ENCODE results near the gene PPCDC.

Gene PPCDC

DNA sequence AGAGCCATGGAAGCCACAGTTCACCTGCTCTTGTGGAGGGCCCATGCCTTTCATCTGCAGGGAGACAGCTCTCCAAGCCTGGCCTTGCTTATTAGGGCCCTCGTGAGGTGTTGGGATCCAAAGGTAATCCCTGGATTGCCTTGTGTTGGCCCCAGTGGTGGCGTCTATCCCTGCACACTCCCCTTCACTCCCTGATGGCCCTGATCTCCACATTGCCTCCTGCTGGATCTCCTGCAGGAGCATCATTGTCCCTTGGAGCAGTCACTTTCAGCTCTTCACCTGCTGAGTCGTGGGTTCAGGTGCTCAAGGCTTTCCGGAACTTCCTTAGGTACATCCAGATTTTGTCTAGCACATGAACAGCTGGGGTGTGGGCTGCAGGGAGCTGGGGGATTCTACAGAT, 7.0 kb downstream of the PPCDC start:
- ChIA-PET CTCF (interaction anchor here (2.2 to 4.8 kb wide), 2 partner anchors 171 to 173 kb away, joined by 7 to 33 read pairs; partner anchors contain the start of gene C15orf39), POLR2A (interaction anchor here (1.2 to 1.8 kb wide), 2 partner anchors 171 to 173 kb away, joined by 6 to 8 read pairs; partner anchors contain the start of gene C15orf39)
- no peak for TF ChIP-seq SP1 (IDR thresholded peaks at IDR 0.05)
- no peak for TF ChIP-seq FOXA1 (IDR thresholded peaks at IDR 0.05)
- no peak for TF ChIP-seq ELF4 (IDR thresholded peaks at IDR 0.05)
- TF ChIP-seq FOXM1 (IDR thresholded peaks at IDR 0.05; ENCODE audit: borderline replicate concordance): no peak
- TF ChIP-seq, protein P1, sequence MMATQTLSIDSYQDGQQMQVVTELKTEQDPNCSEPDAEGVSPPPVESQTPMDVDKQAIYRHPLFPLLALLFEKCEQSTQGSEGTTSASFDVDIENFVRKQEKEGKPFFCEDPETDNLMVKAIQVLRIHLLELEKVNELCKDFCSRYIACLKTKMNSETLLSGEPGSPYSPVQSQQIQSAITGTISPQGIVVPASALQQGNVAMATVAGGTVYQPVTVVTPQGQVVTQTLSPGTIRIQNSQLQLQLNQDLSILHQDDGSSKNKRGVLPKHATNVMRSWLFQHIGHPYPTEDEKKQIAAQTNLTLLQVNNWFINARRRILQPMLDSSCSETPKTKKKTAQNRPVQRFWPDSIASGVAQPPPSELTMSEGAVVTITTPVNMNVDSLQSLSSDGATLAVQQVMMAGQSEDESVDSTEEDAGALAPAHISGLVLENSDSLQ (IDR thresholded peaks at IDR 0.05): no peak
- TF ChIP-seq ZNF384 (IDR thresholded peaks at IDR 0.05): no peak
- TF ChIP-seq FOXK2 (IDR thresholded peaks at IDR 0.05): no peak
- TF ChIP-seq NFRKB (IDR thresholded peaks at IDR 0.05): no peak
- TF ChIP-seq ARNT (IDR thresholded peaks at IDR 0.05): no peak
- no peak for TF ChIP-seq LEF1 (IDR thresholded peaks at IDR 0.05; ENCODE audit: borderline replicate concordance)
- DNase-seq (ENCODE audit: extremely low spot score): no peak

DNA sequence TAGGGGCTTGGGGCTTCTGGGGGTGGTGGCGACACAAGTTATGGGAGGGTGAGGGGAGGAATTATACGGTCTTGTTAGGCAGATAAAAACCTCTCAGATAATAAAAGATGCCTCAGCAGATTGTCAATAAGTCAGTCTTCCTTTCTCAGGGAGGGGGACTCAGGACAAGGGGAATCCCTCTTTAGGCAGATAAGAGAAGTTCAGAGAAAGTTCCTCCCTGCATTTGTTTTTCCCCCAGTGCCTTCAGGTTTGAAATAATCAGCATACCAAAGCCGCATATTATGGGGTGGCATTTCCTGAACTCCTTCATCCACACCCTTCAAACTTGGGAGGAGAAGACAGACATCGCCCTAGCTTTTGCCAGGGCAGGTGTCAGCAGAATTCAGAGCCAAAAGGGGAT, 8.5 kb downstream of the PPCDC start:
- no peak for DNase-seq (ENCODE audit: extremely low spot score)
- TF ChIP-seq BHLHE40 (IDR thresholded peaks at IDR 0.05; ENCODE audit: borderline replicate concordance) (no peak), TARDBP (IDR thresholded peaks at IDR 0.05) (no peak), FOXA1 (IDR thresholded peaks at IDR 0.05) (no peak), SUZ12 (IDR thresholded peaks at IDR 0.05) (no peak), FOXK2 (IDR thresholded peaks at IDR 0.05) (no peak), FOXM1 (IDR thresholded peaks at IDR 0.05; ENCODE audit: borderline replicate concordance) (no peak), SP1 (IDR thresholded peaks at IDR 0.05) (no peak), ARNT (IDR thresholded peaks at IDR 0.05) (no peak), LEF1 (IDR thresholded peaks at IDR 0.05; ENCODE audit: borderline replicate concordance) (no peak), HDGF (IDR thresholded peaks at IDR 0.05; ENCODE audit: borderline replicate concordance) (no peak), NFRKB (IDR thresholded peaks at IDR 0.05) (no peak), L3MBTL2 (conservative IDR thresholded peaks at IDR 0.05) (no peak), ZNF384 (IDR thresholded peaks at IDR 0.05) (no peak), ELF4 (IDR thresholded peaks at IDR 0.05) (no peak), CTBP1 (IDR thresholded peaks at IDR 0.05; ENCODE audit: borderline replicate concordance) (no peak)
- TF ChIP-seq, protein P1 (IDR thresholded peaks at IDR 0.05): no peak
- CTCF ChIA-PET: interaction anchor here (0.6 to 0.8 kb wide), 2 partner anchors 98 to 172 kb away, joined by 3 to 4 read pairs; no protein-coding TSS in a partner anchor
- POLR2A ChIA-PET: interaction anchor here (1.0 kb wide), 1 partner anchor 9 kb away, joined by 3 read pairs; the partner anchor contains the start of gene PPCDC

DNA sequence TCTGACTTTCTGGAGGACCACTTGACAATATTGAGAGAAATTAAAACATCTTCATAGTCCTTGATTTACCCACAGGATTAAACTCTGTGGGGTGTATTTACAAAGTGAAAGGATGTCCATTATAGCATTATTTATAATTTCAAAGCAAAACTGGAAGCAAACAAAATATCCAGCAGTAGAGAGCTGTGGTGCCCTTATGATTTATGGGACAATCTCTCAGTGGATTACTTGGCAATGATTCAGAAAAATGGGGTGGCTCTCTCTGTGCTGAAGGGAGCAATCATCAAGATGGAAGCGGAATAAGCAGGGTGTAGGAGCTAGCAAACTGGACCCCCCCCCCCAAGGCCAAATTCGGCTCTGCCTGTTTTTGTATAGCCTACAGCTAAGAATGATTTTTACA, 9.0 kb downstream of the PPCDC start:
- TF ChIP-seq LEF1 (IDR thresholded peaks at IDR 0.05; ENCODE audit: borderline replicate concordance) (no peak), ZNF384 (IDR thresholded peaks at IDR 0.05) (no peak), ELF4 (IDR thresholded peaks at IDR 0.05) (no peak), BHLHE40 (IDR thresholded peaks at IDR 0.05; ENCODE audit: borderline replicate concordance) (no peak), SUZ12 (IDR thresholded peaks at IDR 0.05) (no peak), FOXK2 (IDR thresholded peaks at IDR 0.05) (no peak), SP1 (IDR thresholded peaks at IDR 0.05) (no peak), NFRKB (IDR thresholded peaks at IDR 0.05) (no peak), TARDBP (IDR thresholded peaks at IDR 0.05) (no peak)
- no peak for DNase-seq (ENCODE audit: extremely low spot score)
- ChIA-PET POLR2A (interaction anchor here (0.8 kb wide), 1 partner anchor 9 kb away, joined by 4 read pairs; the partner anchor contains the start of gene PPCDC), CTCF (no interaction called here)

DNA sequence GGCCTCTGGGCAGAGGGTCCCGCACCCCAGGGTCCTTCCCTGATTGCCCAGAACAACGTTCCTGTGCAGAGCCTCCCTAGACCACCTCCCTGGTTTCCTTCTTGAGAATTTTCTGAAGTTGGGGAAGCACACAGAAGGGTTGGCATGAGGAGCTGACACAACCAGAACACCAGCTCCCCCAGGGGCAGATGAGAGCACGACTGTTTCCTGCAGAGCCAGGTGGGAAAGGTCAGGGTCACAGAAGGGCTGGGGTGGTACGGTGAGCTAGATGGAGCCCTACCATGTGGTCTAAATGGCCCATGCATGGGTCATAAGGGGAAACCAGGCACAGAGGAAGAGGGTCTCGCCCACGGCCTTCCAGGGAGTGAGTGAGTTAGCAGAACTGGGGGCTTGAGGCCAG, 10.4 kb downstream of the PPCDC start:
- ChIA-PET CTCF (interaction anchor here (0.6 to 1.3 kb wide), 5 partner anchors 9 to 275 kb away, joined by 3 to 4 read pairs (median 4); partner anchors contain the start of gene C15orf39), POLR2A (interaction anchor here (1.0 to 1.6 kb wide), 3 partner anchors 9 to 168 kb away, joined by 3 to 11 read pairs (median 5); partner anchors contain the start of genes C15orf39 and PPCDC)
- no peak for DNase-seq (ENCODE audit: extremely low spot score)
- TF ChIP-seq BHLHE40 (IDR thresholded peaks at IDR 0.05; ENCODE audit: borderline replicate concordance) (no peak), ELF4 (IDR thresholded peaks at IDR 0.05) (no peak), CTBP1 (IDR thresholded peaks at IDR 0.05; ENCODE audit: borderline replicate concordance) (no peak), LEF1 (IDR thresholded peaks at IDR 0.05; ENCODE audit: borderline replicate concordance) (no peak), HDGF (IDR thresholded peaks at IDR 0.05; ENCODE audit: borderline replicate concordance) (no peak), FOXA1 (IDR thresholded peaks at IDR 0.05) (no peak), ARNT (IDR thresholded peaks at IDR 0.05) (no peak), ZNF384 (IDR thresholded peaks at IDR 0.05) (no peak), FOXM1 (IDR thresholded peaks at IDR 0.05; ENCODE audit: borderline replicate concordance) (no peak), FOXK2 (IDR thresholded peaks at IDR 0.05) (no peak), NFRKB (IDR thresholded peaks at IDR 0.05) (no peak), SP1 (IDR thresholded peaks at IDR 0.05) (no peak), SUZ12 (IDR thresholded peaks at IDR 0.05) (no peak), TARDBP (IDR thresholded peaks at IDR 0.05) (no peak), L3MBTL2 (conservative IDR thresholded peaks at IDR 0.05) (no peak)
- TF ChIP-seq, protein P1 (IDR thresholded peaks at IDR 0.05): no peak

DNA sequence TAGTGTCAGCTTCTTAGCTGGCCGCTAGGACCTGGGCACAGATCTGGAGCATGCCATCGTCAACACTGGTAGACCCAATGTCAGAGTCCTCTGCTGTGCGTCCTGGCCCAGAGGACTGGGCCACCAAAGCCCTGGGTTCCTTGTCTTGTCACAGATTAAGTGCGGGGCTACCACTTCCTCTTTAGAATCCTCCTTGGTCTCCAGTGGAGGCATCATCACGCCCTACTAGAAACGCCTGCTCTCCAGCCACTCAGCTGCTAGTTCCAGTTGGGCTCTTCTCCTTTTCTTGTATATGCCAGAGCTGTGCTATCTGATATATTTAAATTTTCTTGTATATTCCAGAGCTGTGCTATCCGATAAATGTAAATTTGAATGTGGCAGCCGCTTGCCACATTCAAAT, 11.2 kb downstream of the PPCDC start:
- POLR2A ChIA-PET: interaction anchor here (1.0 to 1.6 kb wide), 3 partner anchors 8 to 167 kb away, joined by 3 to 11 read pairs (median 5); partner anchors contain the start of genes C15orf39 and PPCDC
- no peak for TF ChIP-seq SUZ12 (IDR thresholded peaks at IDR 0.05)
- no peak for TF ChIP-seq CTBP1 (IDR thresholded peaks at IDR 0.05; ENCODE audit: borderline replicate concordance)
- TF ChIP-seq SP1 (IDR thresholded peaks at IDR 0.05): no peak
- no peak for TF ChIP-seq BHLHE40 (IDR thresholded peaks at IDR 0.05; ENCODE audit: borderline replicate concordance)
- no peak for TF ChIP-seq TARDBP (IDR thresholded peaks at IDR 0.05)
- no peak for TF ChIP-seq FOXA1 (IDR thresholded peaks at IDR 0.05)
- no peak for TF ChIP-seq FOXK2 (IDR thresholded peaks at IDR 0.05)
- TF ChIP-seq ELF4 (IDR thresholded peaks at IDR 0.05): no peak
- TF ChIP-seq ZNF384 (IDR thresholded peaks at IDR 0.05): no peak
- no peak for TF ChIP-seq NFRKB (IDR thresholded peaks at IDR 0.05)
- TF ChIP-seq, protein P1 (IDR thresholded peaks at IDR 0.05): no peak
- no peak for TF ChIP-seq LEF1 (IDR thresholded peaks at IDR 0.05; ENCODE audit: borderline replicate concordance)
- TF ChIP-seq L3MBTL2 (conservative IDR thresholded peaks at IDR 0.05): no peak
- no peak for TF ChIP-seq HDGF (IDR thresholded peaks at IDR 0.05; ENCODE audit: borderline replicate concordance)
- no peak for TF ChIP-seq FOXM1 (IDR thresholded peaks at IDR 0.05; ENCODE audit: borderline replicate concordance)
- CTCF ChIA-PET: interaction anchor here (0.6 to 1.2 kb wide), 3 partner anchors 10 to 170 kb away, joined by 4 read pairs; no protein-coding TSS in a partner anchor
- DNase-seq (ENCODE audit: extremely low spot score): no peak

Data from HEK293T (cell line).